ENCODE data around the gene EIF4ENIF1.
"Not testable (repeated sequence)": the region's sequence is repeated elsewhere in the genome, so short reads cannot be mapped to it uniquely, and the experiment has no call there.

EIF4ENIF1 gene

GRCh38 chr22:31526270-31526669 is 36.6 kb upstream of the EIF4ENIF1 start:
- no peak for DNase-seq (ENCODE audit: low read depth, low spot score)
- H3K27me3 ChIP-seq (ENCODE audit: insufficient read depth, insufficient read length) = no peaks in the 10 kb centered on the region
- TF ChIP-seq ZNF274 (IDR thresholded peaks at IDR 0.05; ENCODE audit: low read depth, low read length) (no peak), SUZ12 (IDR thresholded peaks at IDR 0.05; ENCODE audit: extremely low read depth, insufficient read depth, insufficient read length) (no peak), YY1 (IDR thresholded peaks at IDR 0.05; ENCODE audit: insufficient read depth, insufficient read length) (no peak)
- H3K4me3 ChIP-seq (ENCODE audit: insufficient read length, low read depth) = no peak overlapping the region
- H3K4me1 ChIP-seq (ENCODE audit: insufficient read depth, insufficient read length) = no peaks in the 10 kb centered on the region
- no peak overlapping the region for H3K9ac ChIP-seq (ENCODE audit: insufficient read length, low read depth)
- no peaks in the 10 kb centered on the region for H3K9me3 ChIP-seq (ENCODE audit: insufficient read depth, low read length)
- H3K36me3 ChIP-seq (ENCODE audit: insufficient read depth, insufficient read length, low read length) = no peaks in the 10 kb centered on the region

DNA sequence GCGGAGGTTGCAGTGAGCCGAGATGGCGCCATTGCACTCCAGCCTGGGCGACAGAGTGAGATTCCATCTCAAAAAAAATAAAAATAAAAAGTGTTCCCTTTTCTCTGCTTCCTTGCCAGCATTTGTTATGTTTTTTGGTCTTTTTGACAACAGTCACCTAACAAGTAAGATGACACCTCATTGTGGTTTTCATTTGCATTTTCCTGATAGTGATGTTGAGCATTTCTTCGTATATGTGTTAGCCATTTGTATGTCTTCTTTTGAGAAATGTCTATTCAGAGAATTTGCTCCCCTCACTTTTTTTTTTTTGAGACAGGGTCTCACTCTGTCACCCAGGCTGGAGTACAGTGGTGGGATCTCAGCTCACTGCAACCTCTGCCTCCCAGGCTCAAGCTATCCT is 34.5 kb upstream of the EIF4ENIF1 start:
- H3K36me3 ChIP-seq (ENCODE audit: insufficient read depth, insufficient read length, low read length); H3K9me3 ChIP-seq (ENCODE audit: insufficient read depth, low read length); H3K4me1 ChIP-seq (ENCODE audit: insufficient read depth, insufficient read length); H3K9ac ChIP-seq (ENCODE audit: insufficient read length, low read depth); H3K4me3 ChIP-seq (ENCODE audit: insufficient read length, low read depth); DNase-seq (ENCODE audit: low read depth, low spot score); H3K27me3 ChIP-seq (ENCODE audit: insufficient read depth, insufficient read length): not testable (repeated sequence)

DNA sequence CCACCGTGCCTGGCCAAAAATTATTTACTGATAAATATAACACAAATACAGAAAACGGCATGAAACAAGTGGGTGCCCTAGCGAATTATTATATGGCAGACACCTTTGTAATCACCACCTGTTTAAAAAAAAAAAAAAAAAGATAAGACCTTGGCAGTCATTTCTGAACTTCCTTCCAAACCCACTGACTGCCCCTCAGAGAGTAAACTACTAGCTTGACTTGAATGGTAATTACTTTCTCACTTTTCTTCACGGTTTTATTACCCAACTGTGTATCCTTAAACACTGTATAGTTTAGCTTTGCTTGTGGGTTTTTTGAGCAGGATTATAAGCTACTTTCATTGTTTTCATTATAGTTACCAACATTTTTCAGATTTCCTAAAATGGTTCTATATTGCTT is 30.4 kb upstream of the EIF4ENIF1 start:
- no peak overlapping the region for H3K9ac ChIP-seq (ENCODE audit: insufficient read length, low read depth)
- H3K4me1 ChIP-seq (ENCODE audit: insufficient read depth, insufficient read length) = no peaks in the 10 kb centered on the region
- no peaks in the 10 kb centered on the region for H3K27me3 ChIP-seq (ENCODE audit: insufficient read depth, insufficient read length)
- DNase-seq (ENCODE audit: low read depth, low spot score) = no peak
- no peaks in the 10 kb centered on the region for H3K36me3 ChIP-seq (ENCODE audit: insufficient read depth, insufficient read length, low read length)
- TF ChIP-seq SUZ12 (IDR thresholded peaks at IDR 0.05; ENCODE audit: extremely low read depth, insufficient read depth, insufficient read length) (no peak), ZNF274 (IDR thresholded peaks at IDR 0.05; ENCODE audit: low read depth, low read length) (no peak), YY1 (IDR thresholded peaks at IDR 0.05; ENCODE audit: insufficient read depth, insufficient read length) (no peak)
- no peaks in the 10 kb centered on the region for H3K9me3 ChIP-seq (ENCODE audit: insufficient read depth, low read length)
- no peak overlapping the region for H3K4me3 ChIP-seq (ENCODE audit: insufficient read length, low read depth)

DNA sequence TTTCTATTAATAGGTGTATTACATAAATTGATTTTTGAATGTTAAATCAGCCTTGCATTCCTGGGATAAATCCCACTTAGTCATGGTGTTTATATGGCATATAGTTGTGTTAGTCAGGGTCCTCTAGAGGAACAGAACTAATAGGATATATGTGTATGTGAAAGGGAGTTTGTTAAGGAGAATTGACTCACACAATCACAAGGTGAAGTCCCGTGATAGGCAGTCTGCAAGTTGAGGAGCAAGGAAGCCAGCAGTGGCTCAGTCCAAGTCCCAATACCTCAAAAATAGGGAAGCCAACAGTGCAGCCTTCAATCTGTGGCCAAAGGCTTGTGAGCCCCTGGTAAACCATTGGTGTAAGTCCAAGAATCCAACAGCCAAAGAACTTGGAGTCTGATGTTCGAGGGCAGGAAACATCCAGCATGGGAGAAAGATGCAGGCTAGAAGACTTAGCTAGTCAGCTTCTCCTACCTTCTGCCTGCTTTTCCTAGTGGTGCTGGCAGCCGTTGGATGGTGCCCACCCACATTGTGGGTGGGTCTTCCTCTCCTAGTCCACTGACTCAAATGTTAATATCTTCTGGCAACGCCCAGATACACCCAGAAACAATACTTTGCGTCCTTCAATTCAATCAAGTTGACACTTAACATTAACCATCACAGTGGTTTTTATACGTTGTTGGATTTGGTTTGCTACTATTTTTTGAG is 19.6 kb upstream of the EIF4ENIF1 start:
- Histone ChIP-seq H3K4me1 (ENCODE audit: insufficient read depth, insufficient read length) (no peaks in the 10 kb centered on the region), H3K4me3 (ENCODE audit: insufficient read length, low read depth) (no peak overlapping the region), H3K9ac (ENCODE audit: insufficient read length, low read depth) (no peak overlapping the region), H3K27me3 (ENCODE audit: insufficient read depth, insufficient read length) (no peaks in the 10 kb centered on the region), H3K36me3 (ENCODE audit: insufficient read depth, insufficient read length, low read length) (no peaks in the 10 kb centered on the region), H3K9me3 (ENCODE audit: insufficient read depth, low read length) (no peaks in the 10 kb centered on the region; the same call in 1 of the 2 replicates)
- no peak for DNase-seq (ENCODE audit: low read depth, low spot score)
- TF ChIP-seq SUZ12 (IDR thresholded peaks at IDR 0.05; ENCODE audit: extremely low read depth, insufficient read depth, insufficient read length) (no peak), YY1 (IDR thresholded peaks at IDR 0.05; ENCODE audit: insufficient read depth, insufficient read length) (no peak), ZNF274 (IDR thresholded peaks at IDR 0.05; ENCODE audit: low read depth, low read length) (no peak)

DNA sequence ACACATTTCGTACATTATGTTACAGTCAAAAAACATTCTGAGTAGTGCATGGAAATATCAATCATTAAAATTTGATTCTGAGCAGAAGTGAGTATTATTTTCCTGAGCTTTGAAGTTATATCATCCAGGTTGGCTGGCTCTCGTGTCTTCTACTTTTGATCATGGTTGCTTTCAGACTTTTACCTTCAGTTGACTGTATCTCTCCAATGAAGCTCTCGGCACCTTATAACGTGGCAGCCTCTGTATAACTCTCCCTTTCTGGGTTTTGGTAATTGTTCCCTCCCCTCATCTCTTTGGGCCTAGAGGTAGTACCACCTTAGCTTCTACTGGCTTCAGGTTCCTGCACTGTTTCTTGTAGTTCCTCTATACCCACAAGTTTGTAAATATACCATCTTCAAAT is 18.9 kb upstream of the EIF4ENIF1 start:
- Histone ChIP-seq H3K36me3 (ENCODE audit: insufficient read depth, insufficient read length, low read length) (no peaks in the 10 kb centered on the region), H3K4me1 (ENCODE audit: insufficient read depth, insufficient read length) (no peaks in the 10 kb centered on the region), H3K9ac (ENCODE audit: insufficient read length, low read depth) (no peak overlapping the region), H3K4me3 (ENCODE audit: insufficient read length, low read depth) (no peak overlapping the region), H3K27me3 (ENCODE audit: insufficient read depth, insufficient read length) (no peaks in the 10 kb centered on the region), H3K9me3 (ENCODE audit: insufficient read depth, low read length) (no peaks in the 10 kb centered on the region; the same call in 1 of the 2 replicates)
- TF ChIP-seq YY1 (IDR thresholded peaks at IDR 0.05; ENCODE audit: insufficient read depth, insufficient read length) (no peak), SUZ12 (IDR thresholded peaks at IDR 0.05; ENCODE audit: extremely low read depth, insufficient read depth, insufficient read length) (no peak), ZNF274 (IDR thresholded peaks at IDR 0.05; ENCODE audit: low read depth, low read length) (no peak)
- no peak for DNase-seq (ENCODE audit: low read depth, low spot score)

- H3K36me3 ChIP-seq (ENCODE audit: insufficient read depth, insufficient read length, low read length); H3K9ac ChIP-seq (ENCODE audit: insufficient read length, low read depth); DNase-seq (ENCODE audit: low read depth, low spot score); H3K27me3 ChIP-seq (ENCODE audit: insufficient read depth, insufficient read length); H3K9me3 ChIP-seq (ENCODE audit: insufficient read depth, low read length); H3K4me1 ChIP-seq (ENCODE audit: insufficient read depth, insufficient read length); H3K4me3 ChIP-seq (ENCODE audit: insufficient read length, low read depth): not testable (repeated sequence)
Measured at GRCh38 chr22:31507517-31507916, 17.9 kb upstream of the EIF4ENIF1 start.

- DNase-seq (ENCODE audit: low read depth, low spot score) = no peak
- Histone ChIP-seq H3K9me3 (ENCODE audit: insufficient read depth, low read length) (no peaks in the 10 kb centered on the region; the same call in 1 of the 2 replicates), H3K36me3 (ENCODE audit: insufficient read depth, insufficient read length, low read length) (no peaks in the 10 kb centered on the region), H3K27me3 (ENCODE audit: insufficient read depth, insufficient read length) (no peaks in the 10 kb centered on the region), H3K9ac (ENCODE audit: insufficient read length, low read depth) (no peak overlapping the region), H3K4me3 (ENCODE audit: insufficient read length, low read depth) (no peak overlapping the region), H3K4me1 (ENCODE audit: insufficient read depth, insufficient read length) (no peaks in the 10 kb centered on the region)
- TF ChIP-seq YY1 (IDR thresholded peaks at IDR 0.05; ENCODE audit: insufficient read depth, insufficient read length) (no peak), ZNF274 (IDR thresholded peaks at IDR 0.05; ENCODE audit: low read depth, low read length) (no peak), SUZ12 (IDR thresholded peaks at IDR 0.05; ENCODE audit: extremely low read depth, insufficient read depth, insufficient read length) (no peak)
Measured at GRCh38 chr22:31504282-31504681, 14.6 kb upstream of the EIF4ENIF1 start.

All from NT2/D1 (cell line).